HG03558 (cell line): ENCODE results near the gene C1orf53.

Experiments used
- ATAC-seq: cut with Tn5 transposase; IDR thresholded peaks from one replicate; pipeline ENCODE4 v1.9.1; 2021; ENCODE audit warnings: moderate number of reproducible peaks; ENCODE audit not compliant: unreplicated experiment; ENCODE audit errors: extremely low read depth

Gene C1orf53

GRCh38 chr1:197954718-197955418 lies 52.4 kb downstream of the C1orf53 start:
- ATAC-seq: no peak

- ATAC-seq: no peak
Measured at GRCh38 chr1:197955486-197956394, 53.3 kb downstream of the C1orf53 start.
